NCI-H2196 (cell line): Measurements from ENCODE around the gene PLS3.
"Not testable (repeated sequence)": the region's sequence is repeated elsewhere in the genome, so short reads cannot be mapped to it uniquely, and the experiment has no call there.

Experiments
- DNase-seq: peaks from one replicate; lab custom pipeline; 2025; ENCODE audit not compliant: unreplicated experiment; lab: John Stamatoyannopoulos, UW

Gene PLS3

GRCh38 chrX:115602729-115603389, 41.9 kb downstream of the PLS3 start:
- no peak for DNase-seq

- no peak for DNase-seq
These were observed 42.6 kb downstream of the PLS3 start for GRCh38 chrX:115603534-115604074.

DNA sequence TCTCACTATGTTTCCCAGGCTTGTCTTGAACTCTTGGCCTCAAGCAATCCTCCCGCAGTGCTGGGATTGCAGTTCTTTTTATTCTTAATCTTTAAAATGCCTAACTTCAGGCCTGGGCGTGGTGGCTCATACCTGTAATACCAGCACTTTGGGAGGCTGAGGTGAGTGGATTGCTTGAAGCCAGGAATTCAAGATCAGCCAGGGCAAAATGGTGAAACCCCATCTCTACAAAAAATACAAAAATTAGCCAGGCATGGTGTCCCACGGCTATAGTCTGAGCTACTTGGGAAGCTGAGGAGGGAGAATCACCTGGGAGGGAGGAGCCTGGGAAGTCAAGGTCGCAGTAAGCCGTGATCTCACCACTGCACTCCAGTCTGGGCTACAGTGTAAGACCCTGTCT, 45.9 kb downstream of the PLS3 start:
- no peak for DNase-seq

GRCh38 chrX:115609621-115610020, 48.6 kb downstream of the PLS3 start:
- DNase-seq: no peak

DNA sequence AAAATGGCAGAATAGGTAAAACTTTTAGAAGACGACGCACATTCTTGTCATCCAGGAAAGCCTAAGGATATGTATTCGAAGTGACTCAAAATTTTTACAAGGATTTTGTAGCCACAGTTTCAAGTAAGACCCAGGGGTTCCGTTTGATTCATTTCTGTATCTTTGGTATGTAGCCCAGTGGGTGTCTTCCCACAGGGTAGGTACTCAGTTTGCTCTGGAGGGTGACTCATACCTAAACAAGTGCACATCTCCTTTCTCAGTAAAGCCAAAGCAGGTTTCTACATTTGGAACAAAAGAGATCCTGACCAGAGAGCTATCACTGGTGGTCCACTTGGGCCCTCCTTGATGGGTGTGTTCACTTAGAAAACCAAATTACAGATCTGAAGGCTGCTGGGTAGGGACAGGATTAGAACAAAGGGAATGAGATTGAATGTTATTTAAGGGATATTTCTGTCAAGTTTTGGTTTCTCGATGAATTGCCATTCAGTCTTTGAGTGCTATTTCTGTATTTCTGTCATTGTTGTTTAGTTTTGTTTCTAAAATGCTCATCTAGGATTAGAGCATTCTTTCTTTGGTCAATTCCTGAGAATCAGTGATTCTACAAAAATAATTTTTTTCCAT, 56.1 kb downstream of the PLS3 start:
- DNase-seq: no peak

- no peak for DNase-seq
These were observed 61.6 kb downstream of the PLS3 start for GRCh38 chrX:115622534-115622933.

- no peak for DNase-seq
These were observed 63.9 kb downstream of the PLS3 start for GRCh38 chrX:115624916-115625315.

GRCh38 chrX:115625572-115626301, 64.8 kb downstream of the PLS3 start:
- no peak for DNase-seq

DNA sequence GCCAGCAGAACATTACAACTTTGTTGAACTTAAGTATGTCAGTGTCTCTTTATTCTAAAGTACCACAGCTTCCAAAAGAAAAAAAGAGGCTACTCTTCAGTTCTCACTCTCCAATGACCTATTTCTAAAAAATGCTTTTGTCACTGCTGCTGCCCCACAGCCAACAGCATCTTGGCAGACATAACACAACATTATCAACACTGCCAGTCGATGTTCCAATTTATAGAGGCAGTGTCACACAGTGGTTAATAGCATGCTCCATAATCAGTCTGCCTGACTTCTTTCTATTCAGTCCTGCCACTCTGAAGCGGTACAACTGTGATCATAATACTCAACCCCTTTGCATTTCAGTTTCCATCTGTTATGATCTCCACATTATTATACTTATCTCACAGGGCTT, 69.2 kb downstream of the PLS3 start:
- DNase-seq: no peak

- no peak for DNase-seq
These were observed 71.5 kb downstream of the PLS3 start for GRCh38 chrX:115632455-115632854.

GRCh38 chrX:115633397-115633796, 72.4 kb downstream of the PLS3 start:
- not testable (repeated sequence) for DNase-seq

DNA sequence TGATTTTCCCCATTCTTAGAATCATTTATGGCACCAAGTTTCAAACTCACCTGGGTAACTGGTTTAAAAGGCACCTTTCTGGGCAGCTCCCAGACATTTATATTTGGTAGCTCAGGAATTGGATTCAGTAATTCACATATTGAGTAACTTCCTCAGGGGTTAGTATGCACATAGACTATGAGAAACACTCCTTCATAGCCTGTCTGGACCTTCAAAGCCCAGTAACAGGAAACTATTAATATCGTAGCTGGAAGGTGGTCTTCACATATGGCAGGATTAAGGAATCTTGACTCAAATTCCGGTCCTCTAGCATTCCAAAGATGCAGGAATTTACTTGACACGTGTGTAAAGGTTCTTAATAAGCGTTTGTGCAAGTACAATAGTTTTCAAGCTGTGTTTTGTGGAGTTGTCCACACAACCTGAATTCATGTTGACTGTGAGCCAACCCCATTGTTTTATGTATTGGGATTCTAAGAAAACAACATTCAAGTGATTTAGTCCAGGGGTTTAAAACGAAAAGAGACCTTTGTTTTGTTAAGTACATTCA, 78.4 kb downstream of the PLS3 start:
- no peak for DNase-seq

GRCh38 chrX:115642311-115642710, 81.3 kb downstream of the PLS3 start:
- no peak for DNase-seq

- DNase-seq: peak; percentile 8
These were observed 82.0 kb downstream of the PLS3 start for GRCh38 chrX:115642895-115643530.

- not testable (repeated sequence) for DNase-seq
These were observed 83.4 kb downstream of the PLS3 start for GRCh38 chrX:115644397-115644796.

DNA sequence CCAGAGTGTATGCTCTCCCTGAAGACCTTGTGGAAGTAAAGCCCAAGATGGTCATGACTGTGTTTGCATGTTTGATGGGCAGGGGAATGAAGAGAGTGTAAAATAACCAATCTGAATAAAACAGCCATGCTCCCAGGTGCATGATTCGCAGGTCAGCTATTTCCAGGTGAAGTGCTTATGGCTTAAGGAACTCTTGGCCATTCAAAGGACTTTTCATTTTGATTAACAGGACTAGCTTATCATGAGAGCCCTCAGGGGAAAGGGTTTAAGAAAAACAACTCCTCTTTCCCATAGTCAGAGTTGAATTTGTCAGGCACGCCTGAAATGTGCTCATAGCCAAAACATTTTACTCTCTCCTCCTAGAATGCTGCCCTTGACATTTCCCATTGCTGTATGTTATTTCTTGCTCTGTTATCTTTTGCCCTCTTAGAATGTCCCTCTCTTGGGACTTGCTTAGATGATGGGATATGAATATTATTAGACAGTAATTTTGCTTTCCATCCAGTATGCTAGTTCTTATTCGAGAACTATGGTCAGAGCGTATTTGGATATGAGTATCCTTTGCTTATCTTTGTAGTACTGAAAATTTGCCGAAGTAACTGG, 88.6 kb downstream of the PLS3 start:
- DNase-seq: no peak

GRCh38 chrX:115650449-115650848, 89.5 kb downstream of the PLS3 start:
- no peak for DNase-seq

DNA sequence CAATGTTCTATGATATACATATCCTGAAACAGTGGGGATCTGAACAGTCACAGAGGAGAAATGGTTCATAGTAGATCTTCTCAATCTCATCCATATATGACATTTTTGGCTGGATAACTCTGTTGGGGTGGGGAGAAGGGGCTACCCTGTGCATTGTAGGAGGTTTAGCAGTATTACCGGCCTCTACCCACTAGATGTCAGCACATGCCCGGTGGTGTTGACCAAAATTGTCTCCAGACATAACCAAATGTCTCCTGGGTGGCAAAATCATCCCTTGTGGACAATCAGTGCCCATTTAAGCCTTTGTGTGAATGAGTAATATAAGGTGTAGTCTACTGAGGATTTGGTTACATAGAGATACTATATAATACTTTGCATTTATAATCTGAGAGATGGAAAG, 89.9 kb downstream of the PLS3 start:
- peak; percentile 4 for DNase-seq

- no peak for DNase-seq
These were observed 91.2 kb downstream of the PLS3 start for GRCh38 chrX:115652221-115652620.

- DNase-seq: no peak
These were observed 104.1 kb downstream of the PLS3 start for GRCh38 chrX:115665122-115665521.

GRCh38 chrX:115679460-115679859, 118.5 kb downstream of the PLS3 start:
- peak; percentile 0 for DNase-seq
